GM12801 (cell line): ENCODE results near the gene CDH16.

Experiments
- CTCF ChIP-seq: IDR thresholded peaks from one replicate; pipeline ENCODE4 v1.5.1; 2011; ENCODE audit warnings: control low read depth; ENCODE audit not compliant: insufficient read length; ENCODE audit errors: extremely low read depth

The CDH16 gene

GRCh38 chr16:66926961-66927436 lies 8.3 kb upstream of the CDH16 start:
- no peak for TF ChIP-seq CTCF

DNA sequence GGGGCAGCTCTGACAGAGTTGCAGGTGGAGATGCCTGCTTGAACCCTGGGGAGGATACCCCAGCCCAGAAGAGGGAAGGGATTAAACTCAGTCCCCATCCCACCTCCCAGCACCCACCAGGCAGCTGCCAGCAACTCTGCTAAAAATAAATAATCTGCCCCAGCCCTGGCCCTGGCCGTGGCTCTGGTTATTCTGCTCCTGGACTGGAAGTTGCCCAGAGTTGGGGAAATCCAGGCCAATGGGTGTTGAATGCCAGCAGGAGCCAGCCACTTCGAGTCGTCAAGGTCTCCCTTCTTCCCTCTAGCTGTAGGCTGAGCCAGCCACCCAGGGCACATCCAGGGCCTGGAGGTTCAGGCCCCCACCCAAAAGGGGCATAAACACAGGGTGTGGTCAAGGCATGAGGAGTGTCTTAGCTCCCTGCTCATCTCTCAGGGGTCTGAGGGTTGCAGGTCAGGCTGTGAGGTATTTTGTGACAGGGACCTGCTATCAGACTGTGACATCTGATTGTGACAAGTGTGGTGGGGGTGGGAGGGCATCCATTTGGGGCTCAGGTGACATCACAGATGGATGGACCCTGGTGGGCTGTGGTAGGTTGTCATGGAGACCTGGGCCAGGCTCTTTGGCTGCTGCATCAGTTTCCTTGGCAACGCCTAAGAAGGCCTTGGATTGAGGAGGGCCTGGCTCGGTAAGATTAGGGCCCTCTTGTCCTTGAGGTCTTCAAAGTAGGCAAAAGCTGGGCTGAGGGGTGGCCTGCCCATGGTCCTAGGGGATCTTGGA lies 7.7 kb upstream of the CDH16 start:
- no peak for TF ChIP-seq CTCF

DNA sequence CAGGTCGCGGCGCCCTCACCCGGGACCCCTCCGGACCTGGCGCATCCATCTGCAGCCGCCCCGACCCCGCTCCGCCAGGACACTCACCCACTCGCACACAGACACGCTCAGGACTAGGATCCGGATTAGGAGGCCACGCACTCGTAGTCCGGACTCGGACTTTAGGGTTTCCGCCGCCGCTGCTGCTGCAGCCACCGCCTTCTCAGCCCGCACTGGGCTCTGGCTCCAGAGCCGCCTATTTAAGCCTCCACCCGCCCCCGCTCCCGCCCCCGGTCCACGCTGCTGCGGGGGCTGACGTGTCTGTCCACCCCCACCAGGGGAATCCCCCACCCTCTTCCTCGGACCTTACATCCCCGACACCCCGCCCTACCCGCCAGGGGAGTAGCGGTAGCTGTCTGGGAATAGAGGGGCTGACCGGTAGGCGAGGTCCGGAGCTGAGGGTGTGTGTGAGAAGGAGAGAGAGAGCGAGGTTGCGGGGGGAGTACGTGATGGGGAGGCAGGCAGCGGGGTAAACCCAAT lies 6.7 kb upstream of the CDH16 start, which contains the start of gene RRAD:
TSS of gene RRAD (minus strand) at position 214 of the 519 bp plus-strand sequence. CDS start 356 bp downstream, outside the sequence.
- TF ChIP-seq CTCF: no peak

DNA sequence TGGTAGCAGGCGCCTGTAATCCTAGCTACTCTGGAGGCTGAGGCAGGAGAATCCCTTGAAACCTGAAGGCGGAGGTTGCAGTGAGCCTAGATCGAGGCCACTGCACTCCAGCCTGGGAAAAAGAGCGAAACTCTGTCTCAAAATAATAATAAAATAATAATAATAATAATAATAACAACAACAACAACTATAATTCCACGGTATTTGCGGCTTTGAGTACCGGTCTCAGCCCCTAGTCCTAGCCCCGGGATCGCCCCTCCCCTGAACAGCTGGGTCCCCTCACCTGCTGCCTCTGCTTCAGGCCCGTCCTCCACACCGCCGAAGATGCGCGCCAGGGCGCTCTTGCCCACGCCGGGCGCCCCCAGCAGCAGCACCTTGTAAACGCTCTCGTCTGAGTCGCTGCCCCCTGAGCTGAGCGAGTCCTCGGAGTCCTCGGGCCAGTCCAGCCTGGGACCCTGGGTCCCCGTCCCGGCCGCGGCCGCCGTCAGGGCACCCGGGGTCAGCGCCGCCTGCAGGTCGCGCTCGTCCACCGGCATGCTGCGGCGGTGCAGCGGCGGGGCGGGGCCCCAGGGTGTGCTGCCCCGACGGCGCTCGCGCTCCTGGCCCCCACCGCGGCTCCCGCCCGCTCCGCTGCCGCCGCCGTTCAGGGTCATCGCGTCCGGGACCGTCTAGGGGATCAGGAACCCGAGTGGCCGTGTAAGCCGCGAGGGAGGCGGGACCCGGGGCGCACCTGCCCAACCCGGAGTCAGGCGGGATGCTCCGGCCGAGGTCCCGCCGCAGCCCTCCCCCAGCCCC lies 6.0 kb upstream of the CDH16 start:
- no peak for TF ChIP-seq CTCF

GRCh38 chr16:66923866-66924265 lies 5.2 kb upstream of the CDH16 start:
- TF ChIP-seq CTCF: no peak

- no peak for TF ChIP-seq CTCF
Measured at GRCh38 chr16:66923247-66923731, 4.6 kb upstream of the CDH16 start.
